ENCODE measurements around the gene MGMT.

The MGMT gene

GRCh38 chr10:129706523-129706922, 239.5 kb downstream of the MGMT start:
- TF ChIP-seq, protein P1, sequence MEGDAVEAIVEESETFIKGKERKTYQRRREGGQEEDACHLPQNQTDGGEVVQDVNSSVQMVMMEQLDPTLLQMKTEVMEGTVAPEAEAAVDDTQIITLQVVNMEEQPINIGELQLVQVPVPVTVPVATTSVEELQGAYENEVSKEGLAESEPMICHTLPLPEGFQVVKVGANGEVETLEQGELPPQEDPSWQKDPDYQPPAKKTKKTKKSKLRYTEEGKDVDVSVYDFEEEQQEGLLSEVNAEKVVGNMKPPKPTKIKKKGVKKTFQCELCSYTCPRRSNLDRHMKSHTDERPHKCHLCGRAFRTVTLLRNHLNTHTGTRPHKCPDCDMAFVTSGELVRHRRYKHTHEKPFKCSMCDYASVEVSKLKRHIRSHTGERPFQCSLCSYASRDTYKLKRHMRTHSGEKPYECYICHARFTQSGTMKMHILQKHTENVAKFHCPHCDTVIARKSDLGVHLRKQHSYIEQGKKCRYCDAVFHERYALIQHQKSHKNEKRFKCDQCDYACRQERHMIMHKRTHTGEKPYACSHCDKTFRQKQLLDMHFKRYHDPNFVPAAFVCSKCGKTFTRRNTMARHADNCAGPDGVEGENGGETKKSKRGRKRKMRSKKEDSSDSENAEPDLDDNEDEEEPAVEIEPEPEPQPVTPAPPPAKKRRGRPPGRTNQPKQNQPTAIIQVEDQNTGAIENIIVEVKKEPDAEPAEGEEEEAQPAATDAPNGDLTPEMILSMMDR (IDR thresholded peaks at IDR 0.05; ENCODE audit: extremely low read depth, missing control alignments): no peak
- no peak for DNase-seq (ENCODE audit: low spot score)

- TF ChIP-seq, protein P1 (IDR thresholded peaks at IDR 0.05; ENCODE audit: extremely low read depth, missing control alignments): no peak
- DNase-seq (ENCODE audit: low spot score): no peak
These were observed 240.7 kb downstream of the MGMT start for GRCh38 chr10:129707406-129708388.

GRCh38 chr10:129709101-129709500, 242.1 kb downstream of the MGMT start:
- DNase-seq (ENCODE audit: low spot score): no peak
- TF ChIP-seq, protein P1 (IDR thresholded peaks at IDR 0.05; ENCODE audit: extremely low read depth, missing control alignments): no peak

- no peak for DNase-seq (ENCODE audit: low spot score)
- TF ChIP-seq, protein P1 (IDR thresholded peaks at IDR 0.05; ENCODE audit: extremely low read depth, missing control alignments): no peak
These were observed 242.8 kb downstream of the MGMT start for GRCh38 chr10:129709627-129710509.

DNA sequence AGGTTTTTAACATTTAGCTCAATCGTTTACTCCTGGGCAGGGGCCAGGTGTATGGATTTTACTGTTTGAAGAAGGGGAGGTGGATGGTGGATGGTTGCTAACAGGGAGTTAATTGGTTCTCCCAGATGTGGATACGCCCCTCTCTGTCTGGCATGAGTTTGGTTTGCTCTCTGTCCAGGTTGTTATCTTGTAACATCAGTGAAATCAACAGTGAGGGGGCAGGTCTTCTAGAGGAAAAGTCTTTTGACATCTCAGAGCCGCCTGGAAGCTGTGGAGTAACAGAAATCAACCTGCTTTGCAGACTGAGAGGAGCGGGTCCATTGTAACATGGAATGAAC, 243.4 kb downstream of the MGMT start:
- no peak for DNase-seq (ENCODE audit: low spot score)
- TF ChIP-seq, protein P1 (IDR thresholded peaks at IDR 0.05; ENCODE audit: extremely low read depth, missing control alignments): no peak

GRCh38 chr10:129711291-129711690, 244.2 kb downstream of the MGMT start:
- TF ChIP-seq, protein P1 (IDR thresholded peaks at IDR 0.05; ENCODE audit: extremely low read depth, missing control alignments): no peak
- DNase-seq (ENCODE audit: low spot score): no peak

DNA sequence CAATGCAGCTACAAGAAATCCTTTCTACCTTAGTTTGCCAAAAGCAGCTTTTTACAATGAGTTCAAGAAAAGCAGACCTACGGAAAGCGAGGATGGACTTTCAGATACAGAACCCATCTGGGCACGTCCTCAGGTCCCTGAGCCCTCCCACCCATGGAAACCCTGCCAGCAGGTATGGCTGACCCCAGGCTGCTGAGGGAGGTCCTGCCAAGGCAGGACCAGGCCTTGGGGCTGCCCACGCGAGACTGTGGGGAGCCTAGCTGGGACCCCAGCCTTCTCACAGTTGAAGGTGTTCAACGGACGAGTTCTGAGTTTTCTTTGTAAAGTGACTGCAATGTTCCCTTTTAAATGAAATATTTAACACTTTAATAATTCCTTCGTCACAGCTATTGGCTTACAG, 245.0 kb downstream of the MGMT start:
- TF ChIP-seq, protein P1 (IDR thresholded peaks at IDR 0.05; ENCODE audit: extremely low read depth, missing control alignments): no peak
- DNase-seq (ENCODE audit: low spot score): no peak

All from GM20000 (cell line).